HG02610 (cell line): ENCODE measurements around the gene DRGX.

Experiments used
- ATAC-seq: cut with Tn5 transposase; IDR thresholded peaks from one replicate; pipeline ENCODE4 v1.9.1; 2021; ENCODE audit warnings: mild to moderate bottlenecking, moderate library complexity; ENCODE audit not compliant: unreplicated experiment

Gene DRGX

DNA sequence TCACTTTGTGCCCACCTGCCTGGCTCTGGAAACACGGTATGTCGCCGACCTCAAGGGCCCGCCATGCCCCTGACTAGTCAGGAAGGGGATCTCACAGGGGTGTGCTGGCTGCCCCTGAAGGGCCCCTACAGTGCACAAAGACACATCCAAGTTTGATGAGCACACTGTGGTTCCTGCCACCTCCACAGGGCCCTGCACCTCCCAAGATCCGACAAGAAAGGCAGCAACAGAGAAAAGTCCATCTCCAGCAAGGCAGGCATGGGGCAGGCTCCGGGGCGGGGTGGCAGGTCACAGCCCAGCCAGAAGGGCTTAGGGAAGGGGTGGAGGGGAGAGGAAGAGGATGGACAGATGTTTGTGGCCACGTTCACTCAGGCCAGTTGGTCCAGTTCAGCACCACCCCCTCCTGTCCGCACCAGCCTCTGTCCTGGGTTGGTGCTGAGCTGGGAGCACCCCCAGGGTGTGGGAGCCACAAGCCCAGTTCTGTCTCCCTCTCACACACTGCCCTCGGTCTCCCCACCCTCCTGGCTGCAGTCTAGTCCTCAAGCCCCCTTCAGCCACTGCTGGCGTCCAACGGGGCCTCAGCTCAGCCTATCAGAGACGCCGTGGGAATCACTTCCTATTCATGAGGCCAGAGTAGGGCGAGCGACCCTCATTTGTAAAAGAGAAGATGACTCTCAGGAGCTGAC is 11.5 kb downstream of the DRGX start:
- ATAC-seq, result no peak

- no peak for ATAC-seq
Measured at GRCh38 chr10:49383853-49384252, 12.0 kb downstream of the DRGX start.

DNA sequence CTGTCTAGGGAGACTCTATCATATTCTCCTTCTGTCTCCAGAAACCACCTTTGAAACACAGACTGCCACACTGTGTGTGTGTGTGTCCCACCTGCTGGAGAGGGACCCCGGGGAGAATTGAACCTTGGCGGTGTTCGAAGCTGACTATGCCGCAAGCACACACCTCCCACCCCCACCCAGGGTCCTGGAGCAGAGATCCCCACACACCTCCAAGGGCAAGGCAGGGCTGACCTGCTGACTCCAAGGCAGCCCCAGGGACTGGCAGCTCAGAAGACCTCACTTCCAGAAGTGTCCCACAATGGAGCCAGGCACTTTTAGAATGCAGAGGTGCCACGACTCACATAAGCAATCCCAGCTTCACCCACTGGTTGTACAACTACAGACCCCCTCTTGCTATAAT is 13.1 kb downstream of the DRGX start:
- ATAC-seq, result no peak

DNA sequence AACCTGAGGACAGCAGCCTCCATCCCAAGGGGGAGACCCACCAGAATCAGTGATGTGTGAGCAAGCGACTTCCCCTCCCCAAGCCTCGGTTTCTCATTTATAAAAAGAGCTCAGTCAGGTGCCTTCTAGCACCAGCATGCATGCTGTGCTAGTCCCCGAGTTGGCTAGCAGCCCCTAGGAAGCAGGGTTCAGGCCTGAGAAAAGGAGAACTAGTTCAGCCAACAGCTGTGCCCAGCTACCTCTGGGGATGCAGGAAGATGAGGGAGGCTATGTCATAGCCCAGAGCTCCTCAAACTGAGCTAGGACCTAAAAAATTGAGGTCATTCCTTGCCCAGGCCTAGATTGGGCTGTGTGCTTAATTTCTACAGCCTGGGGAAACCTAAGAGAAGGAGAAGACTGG is 13.7 kb downstream of the DRGX start:
- no peak for ATAC-seq

DNA sequence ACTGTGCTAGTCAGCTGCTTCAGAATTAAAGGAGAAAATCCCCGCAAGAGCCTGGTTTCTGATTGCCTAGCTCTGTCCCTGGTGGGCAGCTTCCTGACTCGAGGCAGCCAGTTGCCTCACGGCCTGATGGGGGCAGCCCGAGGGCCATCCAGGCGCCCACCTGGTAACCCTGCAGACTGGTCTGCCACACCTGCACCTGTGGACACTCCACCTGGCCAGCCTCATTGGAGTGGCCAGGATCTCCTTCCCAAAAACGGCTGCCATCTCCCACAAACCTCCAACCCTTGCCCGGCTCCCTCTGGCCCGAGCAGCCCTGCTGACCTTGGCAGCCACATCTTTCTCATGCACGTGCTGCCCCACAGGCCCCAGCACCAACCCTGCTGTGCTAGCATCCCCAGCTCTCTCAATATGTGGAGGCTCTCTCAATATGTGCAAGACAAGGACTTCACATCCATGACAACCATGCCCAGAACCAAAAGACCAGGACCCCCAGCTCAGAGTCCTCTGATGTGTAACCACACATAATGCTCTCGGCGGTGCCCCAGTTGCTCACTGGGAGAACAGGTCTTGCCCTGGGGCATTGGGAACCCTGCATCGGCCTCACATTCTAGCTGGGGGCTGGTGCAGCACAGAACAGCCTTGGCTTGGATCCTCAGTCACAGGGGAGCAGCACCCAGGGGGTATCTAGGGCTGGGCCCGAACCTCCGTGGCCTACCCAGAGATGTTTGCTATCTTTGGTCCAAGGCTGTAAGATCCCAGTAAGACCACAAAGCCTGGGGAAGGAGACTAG is 14.6 kb downstream of the DRGX start:
- no peak for ATAC-seq

- ATAC-seq, result no peak
Measured at GRCh38 chr10:49379596-49380410, 16.1 kb downstream of the DRGX start.

GRCh38 chr10:49377256-49377655 is 18.6 kb downstream of the DRGX start:
- no peak for ATAC-seq

DNA sequence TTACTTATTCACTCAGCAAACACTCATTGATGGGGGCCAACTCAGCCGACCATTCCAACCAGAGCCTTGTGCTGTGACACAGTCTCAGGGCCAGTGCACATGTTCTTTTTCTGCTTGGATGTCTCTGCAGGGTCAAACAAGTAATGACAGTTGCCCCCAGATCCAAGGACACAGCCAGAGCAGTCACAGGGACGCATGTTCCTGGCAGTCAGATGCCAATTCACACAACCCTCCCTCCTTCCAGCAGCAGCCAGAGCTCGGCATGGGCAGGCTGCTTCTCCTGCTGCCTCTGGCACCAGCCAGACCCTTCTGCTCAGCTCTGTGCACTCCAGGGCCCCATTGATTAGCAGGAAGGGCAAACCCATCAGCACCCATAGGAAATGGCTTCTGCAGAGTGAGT is 20.3 kb downstream of the DRGX start:
- no peak for ATAC-seq

DNA sequence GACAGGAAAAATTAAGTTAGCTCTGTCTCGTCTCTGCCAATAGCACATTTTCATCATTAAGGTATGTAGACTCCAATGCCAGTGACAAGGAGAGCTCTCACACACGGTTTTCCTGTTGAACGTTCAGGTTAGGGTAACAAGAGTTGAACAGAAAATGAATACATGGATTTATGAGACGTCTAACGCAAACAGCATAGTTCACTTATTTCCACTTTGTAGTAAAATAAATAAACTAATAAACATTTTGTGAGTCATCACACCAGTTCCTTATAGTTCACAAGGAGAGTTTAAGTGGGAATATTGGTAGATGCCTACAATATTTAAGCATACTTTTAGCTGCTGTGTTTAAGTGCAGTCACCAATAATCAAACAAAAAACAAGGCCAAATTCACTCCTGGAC is 21.1 kb downstream of the DRGX start:
- ATAC-seq, result no peak

DNA sequence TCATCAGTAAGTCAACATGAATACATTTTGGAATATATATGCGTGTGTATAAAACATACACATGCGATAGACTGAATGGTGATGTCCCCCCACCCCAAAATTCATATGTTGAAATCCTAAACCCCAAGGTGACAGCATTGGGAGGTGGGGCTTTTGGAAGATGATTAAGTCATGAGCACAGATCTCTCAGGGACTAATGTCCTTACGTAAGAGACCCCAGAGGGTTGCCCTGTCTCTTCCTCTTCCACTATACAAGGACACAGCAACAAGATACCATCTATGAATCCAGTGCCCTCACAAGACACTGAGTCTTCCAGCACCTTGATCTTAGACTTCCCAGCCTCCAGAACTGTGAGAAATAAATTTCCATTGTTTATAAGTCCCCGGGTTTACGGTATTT is 22.5 kb downstream of the DRGX start:
- ATAC-seq, result no peak

GRCh38 chr10:49371967-49372366 is 23.9 kb downstream of the DRGX start:
- no peak for ATAC-seq

GRCh38 chr10:49370326-49371100 is 25.4 kb downstream of the DRGX start:
- ATAC-seq, result no peak

GRCh38 chr10:49369216-49370162 is 26.4 kb downstream of the DRGX start:
- no peak for ATAC-seq

- ATAC-seq, result no peak
Measured at GRCh38 chr10:49368256-49368655, 27.6 kb downstream of the DRGX start.

GRCh38 chr10:49367600-49367999 is 28.3 kb downstream of the DRGX start:
- ATAC-seq, result no peak

GRCh38 chr10:49366460-49366859 is 29.4 kb downstream of the DRGX start:
- no peak for ATAC-seq

DNA sequence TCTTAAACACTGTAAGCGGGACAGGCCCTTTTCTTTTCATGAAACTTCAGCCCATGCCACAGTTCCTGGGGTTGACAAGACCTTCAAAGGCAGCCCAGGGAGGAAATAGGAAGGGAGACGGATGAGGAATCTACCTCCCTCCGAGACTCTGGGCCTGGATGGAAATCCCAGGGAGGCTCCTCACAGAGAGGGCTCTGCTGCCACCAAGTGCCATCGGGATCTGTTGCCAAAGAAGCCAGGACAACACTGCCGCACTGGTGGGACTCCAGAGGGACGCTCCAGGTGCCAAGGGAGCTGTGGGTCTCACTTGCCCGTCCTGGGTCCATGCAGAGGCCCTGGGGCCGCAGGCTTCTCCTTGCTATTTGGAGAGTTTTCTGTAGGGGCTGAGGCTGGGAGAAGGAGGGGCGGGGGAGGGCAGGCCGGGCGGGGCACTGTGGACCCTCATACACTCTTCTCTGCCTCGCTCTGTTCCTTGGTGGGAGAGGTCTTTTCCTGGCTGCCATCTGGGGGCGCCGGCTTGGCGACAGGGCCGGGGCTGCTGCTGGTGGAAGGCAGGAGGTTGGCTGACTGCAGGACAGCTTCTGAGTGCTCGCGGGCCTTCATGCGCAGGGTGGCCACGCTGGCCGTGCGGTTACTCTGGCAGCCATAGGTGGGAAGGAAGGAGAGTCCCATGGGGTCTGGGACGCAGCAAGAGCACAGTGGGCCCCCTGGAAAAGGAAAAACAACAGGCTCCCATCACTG is 30.0 kb downstream of the DRGX start:
- ATAC-seq, result no peak

GRCh38 chr10:49365275-49365674 is 30.6 kb downstream of the DRGX start:
- no peak for ATAC-seq

- ATAC-seq, result no peak
Measured at GRCh38 chr10:49364747-49365146, 31.1 kb downstream of the DRGX start.
